Neural crest cell (in vitro differentiated cells): ENCODE results near the gene AMDHD1. TPM values are rescaled to one million over a fixed set of nuclear protein-coding genes. Genes with fewer than 3 reads are reported as not detected.

Source experiments
- DNase-seq: peaks from one replicate; pipeline ENCODE4 v3.0.0; 2021; ENCODE audit warnings: low read depth, mixed read lengths, low spot score
- H3K27ac Mint-ChIP-seq: one replicate; pipeline ENCODE4 v1.8.0; 2021; ENCODE audit warnings: mild to moderate bottlenecking, mixed read lengths; ENCODE audit not compliant: unreplicated experiment
- H3K27me3 Mint-ChIP-seq: 2 replicates; pipeline ENCODE4 v1.8.0; 2021; ENCODE audit warnings: low read depth, mild to moderate bottlenecking, mixed read lengths
- H3K36me3 Mint-ChIP-seq: 2 replicates; pipeline ENCODE4 v1.8.0; 2021; ENCODE audit warnings: low read depth, mild to moderate bottlenecking, mixed read lengths
- H3K4me1 Mint-ChIP-seq: 2 replicates; pipeline ENCODE4 v1.8.0; 2021; ENCODE audit warnings: mixed read lengths
- H3K4me3 Mint-ChIP-seq: one replicate; pipeline ENCODE4 v1.8.0; 2021; ENCODE audit warnings: mild to moderate bottlenecking, mixed read lengths
- H3K9me3 Mint-ChIP-seq: 2 replicates; pipeline ENCODE4 v1.8.0; 2021; ENCODE audit warnings: mixed read lengths
- CTCF ChIP-seq: fragments of 200-600 bp; sonication (generic); conservative IDR thresholded peaks from 2 replicates; pipeline ENCODE4 v1.5.0; 2021; ENCODE audit warnings: antibody characterized with exemption, mild to moderate bottlenecking
- total RNA-seq: library from RNA; stranded (reverse); gene quantifications from 2 replicates; pipeline ENCODE4 v1.2.1, GENCODE V29; 2021

The AMDHD1 gene
- total RNA-seq, 1 donor from 2014 or later: 0.30 TPM

GRCh38 chr12:95918194-95918993 is 24.7 kb upstream of the AMDHD1 start:
- TF ChIP-seq CTCF: peak; percentile 83

GRCh38 chr12:95919110-95919509 is 24.0 kb upstream of the AMDHD1 start:
- peaks cover 19% of the 10 kb centered on the region for H3K27me3 Mint-ChIP-seq
- H3K4me3 Mint-ChIP-seq: no peak overlapping the region
- peaks cover 5% of the 10 kb centered on the region for H3K36me3 Mint-ChIP-seq
- no peak for DNase-seq
- H3K9me3 Mint-ChIP-seq: peaks cover 6% of the 10 kb centered on the region
- TF ChIP-seq CTCF: no peak
- no peaks in the 10 kb centered on the region for H3K4me1 Mint-ChIP-seq
- no peak overlapping the region for H3K27ac Mint-ChIP-seq

More at GRCh38 chr12:95918194-95918993, 24.7 kb upstream of the AMDHD1 start:
- no peak overlapping the region for H3K27ac Mint-ChIP-seq
- H3K36me3 Mint-ChIP-seq: peaks cover 5% of the 10 kb centered on the region
- H3K4me1 Mint-ChIP-seq: no peaks in the 10 kb centered on the region
- peaks cover 6% of the 10 kb centered on the region for H3K9me3 Mint-ChIP-seq
- peak; percentile 29 for DNase-seq
- no peak overlapping the region for H3K4me3 Mint-ChIP-seq
- H3K27me3 Mint-ChIP-seq: peaks cover 19% of the 10 kb centered on the region

- peaks cover 5% of the 10 kb centered on the region for H3K36me3 Mint-ChIP-seq
- peaks cover 6% of the 10 kb centered on the region for H3K9me3 Mint-ChIP-seq
- DNase-seq: no peak
- no peak overlapping the region for H3K27ac Mint-ChIP-seq
- no peaks in the 10 kb centered on the region for H3K4me1 Mint-ChIP-seq
- no peak for TF ChIP-seq CTCF
- H3K4me3 Mint-ChIP-seq: no peak overlapping the region
- H3K27me3 Mint-ChIP-seq: peaks cover 3% of the 10 kb centered on the region
These were observed 20.9 kb upstream of the AMDHD1 start for GRCh38 chr12:95922231-95922630.

GRCh38 chr12:95940514-95940913 is 2.6 kb upstream of the AMDHD1 start:
- Mint-ChIP-seq H3K27me3 (peaks cover 17% of the 10 kb centered on the region), H3K36me3 (no peaks in the 10 kb centered on the region), H3K9me3 (no peaks in the 10 kb centered on the region), H3K27ac (no peak overlapping the region), H3K4me3 (peak overlapping the region; percentile 42), H3K4me1 (peaks cover 13% of the 10 kb centered on the region)
- DNase-seq: no peak
- TF ChIP-seq CTCF: no peak

- no peaks in the 10 kb centered on the region for H3K36me3 Mint-ChIP-seq
- H3K9me3 Mint-ChIP-seq: no peaks in the 10 kb centered on the region
- peaks cover 25% of the 10 kb centered on the region for H3K27me3 Mint-ChIP-seq
- DNase-seq: no peak
- TF ChIP-seq CTCF: no peak
- H3K4me1 Mint-ChIP-seq: peaks cover 13% of the 10 kb centered on the region
- H3K4me3 Mint-ChIP-seq: peak overlapping the region; percentile 92
- no peak overlapping the region for H3K27ac Mint-ChIP-seq
These were observed 1.0 kb upstream of the AMDHD1 start for GRCh38 chr12:95942101-95942523.
